OCI-LY1 (cell line): ENCODE measurements around the gene KLHDC4.

Source experiments
- H2AFZ ChIP-seq: fragments of 200-600 bp; sonication (generic), shearing (Covaris generic); 2 replicates; pipeline ENCODE4 v1.6.0; 2014; ENCODE audit warnings: antibody characterized with exemption, mild to moderate bottlenecking, low read length
- H3F3A ChIP-seq: fragments of 200-600 bp; sonication (generic), shearing (Covaris generic); 2 replicates; pipeline ENCODE4 v1.6.0; 2014; ENCODE audit warnings: mild to moderate bottlenecking, antibody characterized with exemption, low read length, moderate library complexity; ENCODE audit not compliant: insufficient read depth
- H3K27ac ChIP-seq: fragments of 200-600 bp; sonication (generic); 2 replicates; pipeline ENCODE4 v1.5.1; 2014; ENCODE audit warnings: low read length, mixed run types, mild to moderate bottlenecking, low read depth; ENCODE audit not compliant: poor library complexity, severe bottlenecking
- H3K27me3 ChIP-seq: fragments of 200-600 bp; sonication (generic); 2 replicates; pipeline ENCODE4 v1.6.0; 2014; ENCODE audit warnings: antibody characterized with exemption, mild to moderate bottlenecking, low read length, moderate library complexity; ENCODE audit not compliant: insufficient read depth
- H3K36me3 ChIP-seq: fragments of 200-600 bp; sonication (generic); 2 replicates; pipeline ENCODE4 v1.6.1; 2014; ENCODE audit warnings: mild to moderate bottlenecking, antibody characterized with exemption, low read length, moderate library complexity, mixed read lengths; ENCODE audit not compliant: insufficient read depth
- H3K4me1 ChIP-seq: fragments of 200-600 bp; sonication (generic); 2 replicates; pipeline ENCODE4 v1.5.1; 2014; ENCODE audit warnings: mild to moderate bottlenecking, low read length, moderate library complexity; ENCODE audit not compliant: insufficient read depth, severe bottlenecking
- H3K4me2 ChIP-seq: fragments of 200-600 bp; sonication (generic), shearing (Covaris generic); 2 replicates; pipeline ENCODE4 v1.6.1; 2014; ENCODE audit warnings: low read length
- H3K4me3 ChIP-seq: fragments of 200-600 bp; sonication (generic); 2 replicates; pipeline ENCODE4 v1.5.1; 2014; ENCODE audit warnings: low read length, low read depth, mild to moderate bottlenecking, mixed read lengths; ENCODE audit not compliant: poor library complexity, severe bottlenecking
- H3K79me2 ChIP-seq: fragments of 200-600 bp; shearing (Covaris generic); 2 replicates; pipeline ENCODE4 v1.6.1; 2016; ENCODE audit warnings: mixed run types, low read length, mixed read lengths; ENCODE audit not compliant: insufficient read depth
- H3K9ac ChIP-seq: fragments of 200-600 bp; sonication (generic), shearing (Covaris generic); 2 replicates; pipeline ENCODE4 v1.6.1; 2014; ENCODE audit warnings: mild to moderate bottlenecking, low read length, mixed read lengths
- H3K9me2 ChIP-seq: fragments of 200-600 bp; sonication (generic), shearing (Covaris generic); 2 replicates; pipeline ENCODE4 v1.6.1; 2014; ENCODE audit warnings: low read depth, mild to moderate bottlenecking, low read length, mixed read lengths
- H3K9me3 ChIP-seq: fragments of 200-600 bp; shearing (Covaris generic); 2 replicates; pipeline ENCODE4 v1.6.1; 2014; ENCODE audit warnings: low read length, mixed read lengths
- H4K20me1 ChIP-seq: fragments of 200-600 bp; sonication (generic), shearing (Covaris generic); 2 replicates; pipeline ENCODE4 v1.6.0; 2016; ENCODE audit warnings: mild to moderate bottlenecking, low read length; ENCODE audit not compliant: insufficient read depth
- EZH2 ChIP-seq: fragments of 200-600 bp; sonication (generic), shearing (Covaris generic); IDR thresholded peaks from 2 replicates; pipeline ENCODE4 v1.8.0; 2017; ENCODE audit warnings: borderline replicate concordance, mixed run types, mild to moderate bottlenecking, antibody characterized with exemption, low read length, moderate library complexity, mixed read lengths
- TF ChIP-seq, protein P1 (sequence below): fragments of 200-600 bp; sonication (generic), shearing (Covaris generic); IDR thresholded peaks from 2 replicates; pipeline ENCODE4 v1.5.1; 2017; ENCODE audit warnings: mild to moderate bottlenecking, antibody characterized with exemption, low read length, moderate library complexity, mixed read lengths

Gene KLHDC4

GRCh38 chr16:87741700-87742415 is 23.9 kb downstream of the KLHDC4 start:
- H3K4me1 ChIP-seq = peaks cover 15% of the 10 kb centered on the region
- H4K20me1 ChIP-seq = no peaks in the 10 kb centered on the region
- no peaks in the 10 kb centered on the region for H3K9me3 ChIP-seq
- TF ChIP-seq, protein P1, sequence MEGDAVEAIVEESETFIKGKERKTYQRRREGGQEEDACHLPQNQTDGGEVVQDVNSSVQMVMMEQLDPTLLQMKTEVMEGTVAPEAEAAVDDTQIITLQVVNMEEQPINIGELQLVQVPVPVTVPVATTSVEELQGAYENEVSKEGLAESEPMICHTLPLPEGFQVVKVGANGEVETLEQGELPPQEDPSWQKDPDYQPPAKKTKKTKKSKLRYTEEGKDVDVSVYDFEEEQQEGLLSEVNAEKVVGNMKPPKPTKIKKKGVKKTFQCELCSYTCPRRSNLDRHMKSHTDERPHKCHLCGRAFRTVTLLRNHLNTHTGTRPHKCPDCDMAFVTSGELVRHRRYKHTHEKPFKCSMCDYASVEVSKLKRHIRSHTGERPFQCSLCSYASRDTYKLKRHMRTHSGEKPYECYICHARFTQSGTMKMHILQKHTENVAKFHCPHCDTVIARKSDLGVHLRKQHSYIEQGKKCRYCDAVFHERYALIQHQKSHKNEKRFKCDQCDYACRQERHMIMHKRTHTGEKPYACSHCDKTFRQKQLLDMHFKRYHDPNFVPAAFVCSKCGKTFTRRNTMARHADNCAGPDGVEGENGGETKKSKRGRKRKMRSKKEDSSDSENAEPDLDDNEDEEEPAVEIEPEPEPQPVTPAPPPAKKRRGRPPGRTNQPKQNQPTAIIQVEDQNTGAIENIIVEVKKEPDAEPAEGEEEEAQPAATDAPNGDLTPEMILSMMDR = no peak
- TF ChIP-seq EZH2 = no peak
- H3K79me2 ChIP-seq = peaks cover 17% of the 10 kb centered on the region; the same call in 1 of the 2 replicates
- H3K27ac ChIP-seq = peak overlapping the region; percentile 71
- no peaks in the 10 kb centered on the region for H3K27me3 ChIP-seq
- no peaks in the 10 kb centered on the region for H3K9me2 ChIP-seq
- no peak overlapping the region for H3K4me3 ChIP-seq
- no peak overlapping the region for H3K4me2 ChIP-seq
- H3K36me3 ChIP-seq = peaks cover 83% of the 10 kb centered on the region
- H2AFZ ChIP-seq = no peak overlapping the region
- H3F3A ChIP-seq = no peaks in the 10 kb centered on the region
- no peak overlapping the region for H3K9ac ChIP-seq

DNA sequence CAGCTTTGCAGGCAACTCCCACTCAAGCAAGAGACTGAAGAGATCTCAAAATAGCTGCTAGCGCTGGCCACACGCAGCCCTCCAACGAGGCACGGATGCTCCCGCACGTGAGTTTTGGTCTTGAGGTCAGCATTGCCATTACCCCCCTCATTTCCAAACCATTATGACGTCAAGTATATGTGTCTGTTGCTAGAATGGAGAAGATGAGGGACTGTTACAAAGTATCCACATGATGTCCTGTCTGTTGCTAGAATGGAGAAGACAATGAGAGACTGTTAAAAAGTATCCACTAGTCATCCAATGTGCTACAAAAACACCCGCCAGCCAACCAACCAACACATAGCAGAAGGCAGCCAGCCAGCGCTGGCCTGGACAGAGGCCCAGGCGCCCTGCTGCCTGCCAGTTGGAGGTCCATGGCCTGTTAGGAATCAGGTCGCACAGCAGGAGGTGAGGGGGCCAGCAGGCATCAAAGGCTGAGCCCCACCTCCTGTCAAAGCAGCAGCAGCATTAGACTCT is 24.8 kb downstream of the KLHDC4 start:
- H4K20me1 ChIP-seq = no peaks in the 10 kb centered on the region
- no peak overlapping the region for H3K4me3 ChIP-seq
- H3K27ac ChIP-seq = peak overlapping the region; percentile 71
- H3K4me2 ChIP-seq = no peak overlapping the region
- H3K9me3 ChIP-seq = no peaks in the 10 kb centered on the region
- H3F3A ChIP-seq = no peaks in the 10 kb centered on the region
- H3K9ac ChIP-seq = no peak overlapping the region
- TF ChIP-seq EZH2 = no peak
- TF ChIP-seq, protein P1 = no peak
- peaks cover 17% of the 10 kb centered on the region; the same call in 1 of the 2 replicates for H3K79me2 ChIP-seq
- H3K27me3 ChIP-seq = no peaks in the 10 kb centered on the region
- peaks cover 18% of the 10 kb centered on the region for H3K4me1 ChIP-seq
- peaks cover 82% of the 10 kb centered on the region for H3K36me3 ChIP-seq
- no peaks in the 10 kb centered on the region for H3K9me2 ChIP-seq
- H2AFZ ChIP-seq = no peak overlapping the region

GRCh38 chr16:87740441-87740840 is 25.3 kb downstream of the KLHDC4 start:
- H3K36me3 ChIP-seq = peaks cover 82% of the 10 kb centered on the region
- H2AFZ ChIP-seq = no peak overlapping the region
- no peaks in the 10 kb centered on the region for H4K20me1 ChIP-seq
- H3K27ac ChIP-seq = peak overlapping the region; percentile 71
- TF ChIP-seq, protein P1 = no peak
- TF ChIP-seq EZH2 = no peak
- H3K4me1 ChIP-seq = peaks cover 23% of the 10 kb centered on the region
- no peaks in the 10 kb centered on the region for H3K9me3 ChIP-seq
- H3K79me2 ChIP-seq = peaks cover 17% of the 10 kb centered on the region; the same call in 1 of the 2 replicates
- H3F3A ChIP-seq = no peaks in the 10 kb centered on the region
- no peaks in the 10 kb centered on the region for H3K27me3 ChIP-seq
- no peak overlapping the region for H3K9ac ChIP-seq
- H3K4me3 ChIP-seq = no peak overlapping the region
- no peaks in the 10 kb centered on the region for H3K9me2 ChIP-seq
- no peak overlapping the region for H3K4me2 ChIP-seq
